Activated CD4-positive, alpha-beta T cell treated with anti-CD3 and anti-CD28 coated beads for 36 hours (primary cell): ENCODE results near the gene SLC34A3. TPM values are rescaled to one million over a fixed set of nuclear protein-coding genes. Genes with fewer than 3 reads are reported as not detected.
"Not testable (repeated sequence)": the region's sequence is repeated elsewhere in the genome, so short reads cannot be mapped to it uniquely, and the experiment has no call there.

Source experiments
- ATAC-seq: fragments of 200-7000 bp; cut with Tn5 transposase; one replicate; pipeline ENCODE4 v1.10.0; 2021; ENCODE audit warnings: mild to moderate bottlenecking, moderate library complexity
- CTCF ChIA-PET: fragments of 350-600 bp; sonication (Branson Sonifier 250); formaldehyde crosslinking; loops from one replicate; lab custom pipeline; 2021; ENCODE audit warnings: antibody characterized with exemption; lab: Charles Lee
- POLR2A ChIA-PET: fragments of 350-600 bp; sonication (Branson Sonifier 250); formaldehyde crosslinking; loops from one replicate; lab custom pipeline; 2021; ENCODE audit warnings: antibody characterized with exemption, inconsistent platforms; lab: Charles Lee
- DNase-seq: peaks from one replicate; pipeline ENCODE4 v3.0.0-alpha.2; 2020
- H3K27ac Mint-ChIP-seq: one replicate; pipeline ENCODE4 v1.8.0; 2021; ENCODE audit warnings: mixed read lengths
- H3K27me3 Mint-ChIP-seq: one replicate; pipeline ENCODE4 v1.8.0; 2021; ENCODE audit warnings: mixed read lengths
- H3K36me3 Mint-ChIP-seq: one replicate; pipeline ENCODE4 v1.8.0; 2021; ENCODE audit warnings: low read depth, mixed read lengths
- H3K4me1 Mint-ChIP-seq: one replicate; pipeline ENCODE4 v1.8.0; 2021; ENCODE audit warnings: mixed read lengths
- H3K4me3 Mint-ChIP-seq: one replicate; pipeline ENCODE4 v1.8.0; 2021; ENCODE audit warnings: mild to moderate bottlenecking, moderate library complexity, mixed read lengths
- H3K9me3 Mint-ChIP-seq: one replicate; pipeline ENCODE4 v1.8.0; 2021; ENCODE audit warnings: low read depth, mixed read lengths
- intact Hi-C, 2 experiments: fragments of 100-400 bp; cut with DNase I in 1 of 2; cut with micrococcal nuclease in 1 of 2; formaldehyde crosslinking; loops; one replicate each; pipeline versions ENCODE4 v1.14.2 to v1.15.1; 2022 to 2024; cut with DNase I, micrococcal nuclease
- total RNA-seq, 2 experiments: library from RNA; stranded (reverse); gene quantifications; one replicate each; pipeline ENCODE4 v1.2.3, GENCODE V29; 2021

SLC34A3 gene
- total RNA-seq, 2 experiments from 2014 or later: not detected

- Mint-ChIP-seq H3K27me3 (peaks cover 2% of the 10 kb centered on the region), H3K27ac (no peak overlapping the region), H3K9me3 (no peaks in the 10 kb centered on the region), H3K4me1 (peaks cover 5% of the 10 kb centered on the region), H3K36me3 (no peaks in the 10 kb centered on the region), H3K4me3 (no peak overlapping the region)
- ChIA-PET CTCF (interaction anchor here (0.6 kb wide), 1 partner anchor 26 kb away, joined by 3 read pairs; no protein-coding TSS in a partner anchor), POLR2A (no interaction called here)
- intact Hi-C loops: no loop called here
- ATAC-seq (no peak), DNase-seq (no peak)
Measured at GRCh38 chr9:137233143-137233980, 2.7 kb downstream of the SLC34A3 start.

- Mint-ChIP-seq H3K4me1 (peaks cover 10% of the 10 kb centered on the region), H3K4me3 (no peak overlapping the region), H3K27ac (no peak overlapping the region), H3K27me3 (peaks cover 2% of the 10 kb centered on the region), H3K36me3 (no peaks in the 10 kb centered on the region), H3K9me3 (no peaks in the 10 kb centered on the region)
- CTCF ChIA-PET: no interaction called here
- ATAC-seq (no peak), DNase-seq (no peak)
- POLR2A ChIA-PET: no interaction called here
- intact Hi-C loops: no loop called here
Measured at GRCh38 chr9:137234055-137234697, 3.5 kb downstream of the SLC34A3 start.

- Mint-ChIP-seq H3K9me3 (no peaks in the 10 kb centered on the region), H3K27me3 (peaks cover 2% of the 10 kb centered on the region), H3K36me3 (no peaks in the 10 kb centered on the region), H3K4me1 (peaks cover 12% of the 10 kb centered on the region), H3K4me3 (no peak overlapping the region), H3K27ac (no peak overlapping the region)
- DNase-seq (no peak), ATAC-seq (no peak)
- CTCF ChIA-PET: interaction anchor here (0.6 kb wide), 1 partner anchor 206 kb away, joined by 3 read pairs; no protein-coding TSS in a partner anchor
- POLR2A ChIA-PET: no interaction called here
- intact Hi-C loops: loop anchor here in 1 of 2 experiments (5.0 kb wide), 1 partner anchor 188 kb away; the partner anchor contains the start of gene NPDC1
Measured at GRCh38 chr9:137234758-137235423, 4.2 kb downstream of the SLC34A3 start.

GRCh38 chr9:137235424-137236237 lies 4.9 kb downstream of the SLC34A3 start:
- ChIA-PET CTCF (interaction anchor here (0.6 to 1.6 kb wide), 8 partner anchors 9 to 207 kb away, joined by 3 to 23 read pairs (median 5); partner anchors contain the start of genes CYSRT1, RNF208 and RNF224), POLR2A (interaction anchor here (0.8 kb wide), 1 partner anchor 9 kb away, joined by 5 read pairs; no protein-coding TSS in a partner anchor)
- Mint-ChIP-seq H3K27ac (no peak overlapping the region), H3K4me3 (no peak overlapping the region), H3K9me3 (no peaks in the 10 kb centered on the region), H3K4me1 (peaks cover 12% of the 10 kb centered on the region), H3K27me3 (peaks cover 2% of the 10 kb centered on the region), H3K36me3 (no peaks in the 10 kb centered on the region)
- intact Hi-C loops: loop anchor here (1.0 to 5.0 kb wide), 4 partner anchors 12 to 188 kb away; partner anchors contain the start of genes ANAPC2 (in 1 of the 2), NPDC1 (in 1 of the 2), SSNA1 (in 1 of the 2) and TPRN (in 1 of the 2)
- ATAC-seq: no peak
- DNase-seq: no peak

GRCh38 chr9:137236238-137236935 lies 5.7 kb downstream of the SLC34A3 start:
- peaks cover 3% of the 10 kb centered on the region for H3K36me3 Mint-ChIP-seq
- ChIA-PET CTCF (interaction anchor here (0.6 to 1.6 kb wide), 33 partner anchors 9 to 407 kb away, joined by 3 to 23 read pairs (median 5); partner anchors contain the start of genes CYSRT1, MAN1B1, NELFB and RNF208), POLR2A (interaction anchor here (0.8 to 0.9 kb wide), 4 partner anchors 8 to 109 kb away, joined by 3 to 5 read pairs (median 4); partner anchors contain the start of gene NELFB)
- peak; percentile 96 for DNase-seq
- H3K9me3 Mint-ChIP-seq: no peaks in the 10 kb centered on the region
- intact Hi-C loops: loop anchor here (1.0 to 5.0 kb wide), 4 partner anchors 13 to 189 kb away; partner anchors contain the start of genes ANAPC2 (in 1 of the 2), NPDC1 (in 1 of the 2), SSNA1 (in 1 of the 2) and TPRN (in 1 of the 2)
- H3K27ac Mint-ChIP-seq: no peak overlapping the region
- H3K4me3 Mint-ChIP-seq: no peak overlapping the region
- peaks cover 2% of the 10 kb centered on the region for H3K27me3 Mint-ChIP-seq
- ATAC-seq: peak; percentile 33
- peaks cover 12% of the 10 kb centered on the region for H3K4me1 Mint-ChIP-seq

- DNase-seq: no peak
Measured at GRCh38 chr9:137236936-137237421, 6.3 kb downstream of the SLC34A3 start.

GRCh38 chr9:137237759-137238726 lies 7.3 kb downstream of the SLC34A3 start:
- H3K27me3 Mint-ChIP-seq: peaks cover 2% of the 10 kb centered on the region
- no peaks in the 10 kb centered on the region for H3K9me3 Mint-ChIP-seq
- H3K4me3 Mint-ChIP-seq: no peak overlapping the region
- H3K36me3 Mint-ChIP-seq: peaks cover 15% of the 10 kb centered on the region
- DNase-seq: no peak
- H3K4me1 Mint-ChIP-seq: peaks cover 22% of the 10 kb centered on the region
- POLR2A ChIA-PET: no interaction called here
- no peak for ATAC-seq
- H3K27ac Mint-ChIP-seq: no peak overlapping the region
- intact Hi-C loops: loop anchor here (2.0 to 5.0 kb wide), 2 partner anchors 49 to 191 kb away; partner anchors contain the start of genes ANAPC2 (in 1 of the 2), NPDC1 (in 1 of the 2) and SSNA1 (in 1 of the 2)
- CTCF ChIA-PET: interaction anchor here (0.6 to 1.8 kb wide), 10 partner anchors 11 to 170 kb away, joined by 3 to 23 read pairs (median 5); partner anchors contain the start of genes CYSRT1, RNF208 and RNF224

More at GRCh38 chr9:137236936-137237421, 6.3 kb downstream of the SLC34A3 start:
- Mint-ChIP-seq H3K4me1 (peaks cover 12% of the 10 kb centered on the region), H3K4me3 (no peak overlapping the region), H3K36me3 (peaks cover 5% of the 10 kb centered on the region), H3K9me3 (no peaks in the 10 kb centered on the region), H3K27ac (no peak overlapping the region), H3K27me3 (peaks cover 2% of the 10 kb centered on the region)
- no peak for ATAC-seq
- ChIA-PET POLR2A (interaction anchor here (0.9 kb wide), 3 partner anchors 17 to 109 kb away, joined by 3 to 5 read pairs (median 3); partner anchors contain the start of gene NELFB), CTCF (interaction anchor here (0.6 to 1.6 kb wide), 32 partner anchors 10 to 408 kb away, joined by 3 to 23 read pairs (median 5); partner anchors contain the start of genes CYSRT1, MAN1B1, NELFB and RNF208)
- intact Hi-C loops: loop anchor here (1.0 to 5.0 kb wide), 4 partner anchors 14 to 190 kb away; partner anchors contain the start of genes ANAPC2 (in 1 of the 2), NPDC1 (in 1 of the 2), SSNA1 (in 1 of the 2) and TPRN (in 1 of the 2)

GRCh38 chr9:137239541-137240200 lies 9.0 kb downstream of the SLC34A3 start:
- not testable (repeated sequence) for H3K27me3 Mint-ChIP-seq, H3K9me3 Mint-ChIP-seq, DNase-seq, ATAC-seq
- peak overlapping the region; percentile 83 for H3K4me3 Mint-ChIP-seq
- peaks cover 27% of the 10 kb centered on the region for H3K36me3 Mint-ChIP-seq
- H3K27ac Mint-ChIP-seq: peak overlapping the region; percentile 42
- CTCF ChIA-PET: interaction anchor here (1.2 to 1.8 kb wide), 4 partner anchors 13 to 144 kb away, joined by 5 to 8 read pairs (median 6); partner anchors contain the start of genes CYSRT1 and RNF224
- intact Hi-C loops: loop anchor here (1.0 to 5.0 kb wide), 8 partner anchors 16 to 756 kb away; partner anchors contain the start of genes ANAPC2 (in 1 of the 2), MAN1B1 (in 1 of the 2), NDOR1 (in 1 of the 2) and NPDC1 (in 1 of the 2)
- POLR2A ChIA-PET: interaction anchor here (0.6 to 1.7 kb wide), 5 partner anchors 17 to 153 kb away, joined by 3 to 10 read pairs (median 7); partner anchors contain the start of genes MAN1B1 and RNF208
- H3K4me1 Mint-ChIP-seq: peaks cover 27% of the 10 kb centered on the region
